ENCODE results near the gene KCNMB2. TPM values are rescaled to one million over a fixed set of nuclear protein-coding genes. Genes with fewer than 3 reads are reported as not detected.

The KCNMB2 gene
- total RNA-seq, 1 experiment from 2014 or later, result not detected

GRCh38 chr3:178768072-178768864 lies 232.0 kb downstream of the KCNMB2 start:
- H3K4me1 ChIP-seq (ENCODE audit: insufficient read depth, low read length, poor library complexity, severe bottlenecking), result no peaks in the 10 kb centered on the region
- no peaks in the 10 kb centered on the region for H3K27me3 ChIP-seq (replicated peaks; ENCODE audit: insufficient read depth, low read depth, low read length, poor library complexity)
- no peak overlapping the region for H3K4me3 ChIP-seq (ENCODE audit: low read depth, low read length, poor library complexity, severe bottlenecking)
- ChIA-PET CTCF (no interaction called here), POLR2A (ENCODE audit: low non-redundant PET) (no interaction called here)
- H3K9me3 ChIP-seq (ENCODE audit: low read depth, low read length, poor library complexity, severe bottlenecking), result no peaks in the 10 kb centered on the region
- no peak overlapping the region for H3K27ac ChIP-seq (ENCODE audit: low read depth, low read length, poor library complexity, severe bottlenecking)
- H3K36me3 ChIP-seq (ENCODE audit: insufficient read depth, low read length, poor library complexity, severe bottlenecking), result no peaks in the 10 kb centered on the region
- BruUV-seq (replicated peaks), result no TSS peak
- DNase-seq (ENCODE audit: low spot score), result no peak
- intact Hi-C loops (cut with micrococcal nuclease; ENCODE audit: unreplicated experiment), result no loop called here
- no peak for TF ChIP-seq EZH2 (IDR thresholded peaks at IDR 0.05; ENCODE audit: borderline replicate concordance, low read depth, low read length, poor library complexity, severe bottlenecking)
- TF ChIP-seq CTCF (conservative IDR thresholded peaks at IDR 0.05; ENCODE audit: low read depth, low read length), result no peak

GRCh38 chr3:178771511-178771910 lies 235.3 kb downstream of the KCNMB2 start:
- intact Hi-C loops (cut with micrococcal nuclease; ENCODE audit: unreplicated experiment), result no loop called here
- no peak for TF ChIP-seq CTCF (conservative IDR thresholded peaks at IDR 0.05; ENCODE audit: low read depth, low read length)
- no peak for TF ChIP-seq EZH2 (IDR thresholded peaks at IDR 0.05; ENCODE audit: borderline replicate concordance, low read depth, low read length, poor library complexity, severe bottlenecking)
- H3K9me3 ChIP-seq (ENCODE audit: low read depth, low read length, poor library complexity, severe bottlenecking), result no peaks in the 10 kb centered on the region
- POLR2A ChIA-PET (ENCODE audit: low non-redundant PET), result no interaction called here
- H3K27ac ChIP-seq (ENCODE audit: low read depth, low read length, poor library complexity, severe bottlenecking), result no peak overlapping the region
- no peaks in the 10 kb centered on the region for H3K27me3 ChIP-seq (replicated peaks; ENCODE audit: insufficient read depth, low read depth, low read length, poor library complexity)
- BruUV-seq (replicated peaks), result no TSS peak
- DNase-seq (ENCODE audit: low spot score), result no peak
- no peaks in the 10 kb centered on the region for H3K4me1 ChIP-seq (ENCODE audit: insufficient read depth, low read length, poor library complexity, severe bottlenecking)
- no peak overlapping the region for H3K4me3 ChIP-seq (ENCODE audit: low read depth, low read length, poor library complexity, severe bottlenecking)
- H3K36me3 ChIP-seq (ENCODE audit: insufficient read depth, low read length, poor library complexity, severe bottlenecking), result no peaks in the 10 kb centered on the region
- CTCF ChIA-PET, result no interaction called here

- no peaks in the 10 kb centered on the region for H3K4me1 ChIP-seq (ENCODE audit: insufficient read depth, low read length, poor library complexity, severe bottlenecking)
- H3K4me3 ChIP-seq (ENCODE audit: low read depth, low read length, poor library complexity, severe bottlenecking), result no peak overlapping the region
- intact Hi-C loops (cut with micrococcal nuclease; ENCODE audit: unreplicated experiment), result no loop called here
- H3K27me3 ChIP-seq (replicated peaks; ENCODE audit: insufficient read depth, low read depth, low read length, poor library complexity), result no peaks in the 10 kb centered on the region
- CTCF ChIA-PET, result no interaction called here
- no peak for DNase-seq (ENCODE audit: low spot score)
- no peaks in the 10 kb centered on the region for H3K9me3 ChIP-seq (ENCODE audit: low read depth, low read length, poor library complexity, severe bottlenecking)
- POLR2A ChIA-PET (ENCODE audit: low non-redundant PET), result no interaction called here
- BruUV-seq (replicated peaks), result no TSS peak
- H3K36me3 ChIP-seq (ENCODE audit: insufficient read depth, low read length, poor library complexity, severe bottlenecking), result no peaks in the 10 kb centered on the region
- TF ChIP-seq EZH2 (IDR thresholded peaks at IDR 0.05; ENCODE audit: borderline replicate concordance, low read depth, low read length, poor library complexity, severe bottlenecking), result no peak
- TF ChIP-seq CTCF (conservative IDR thresholded peaks at IDR 0.05; ENCODE audit: low read depth, low read length), result no peak
- H3K27ac ChIP-seq (ENCODE audit: low read depth, low read length, poor library complexity, severe bottlenecking), result no peak overlapping the region
These were observed 236.5 kb downstream of the KCNMB2 start for GRCh38 chr3:178772746-178773145.
